CD4-positive, alpha-beta T cell (primary cell): ENCODE measurements around the gene VCAN. TPM values are rescaled to one million over a fixed set of nuclear protein-coding genes. Genes with fewer than 3 reads are reported as not detected.

Experiments used
- ATAC-seq: fragments of 200-7000 bp; cut with Tn5 transposase; one replicate; pipeline ENCODE4 v1.10.0; 2022; ENCODE audit warnings: mild to moderate bottlenecking; ENCODE audit not compliant: poor library complexity
- CTCF ChIA-PET: fragments of 350-600 bp; sonication (Branson Sonifier 250); formaldehyde crosslinking; loops from one replicate; lab custom pipeline; 2021; ENCODE audit warnings: antibody characterized with exemption, inconsistent platforms; lab: Charles Lee
- POLR2A ChIA-PET: fragments of 350-600 bp; sonication (Branson Sonifier 250); formaldehyde crosslinking; loops from one replicate; lab custom pipeline; 2021; ENCODE audit warnings: antibody characterized with exemption, inconsistent platforms; lab: Charles Lee
- DNase-seq, 14 experiments: peaks; one replicate each; pipeline ENCODE4 v3.0.0-alpha.2; 2013 to 2020; ENCODE audit warnings: mixed read lengths in 2 of 14
- H3K27ac ChIP-seq, 2 donors: one replicate each; pipeline versions ENCODE4 v1.5.1 to v1.7.0; 2013; ENCODE audit warnings: low read length in 2 of 2, low read depth in 1 of 2, mild to moderate bottlenecking in 1 of 2
- H3K27me3 ChIP-seq, 2 experiments: 1 replicate in 1 of 2; 2 replicates in 1 of 2; pipeline versions ENCODE4 v1.6.1 to v1.7.0; 2013; ENCODE audit warnings: low read length in 2 of 2, control low read depth in 1 of 2, mild to moderate bottlenecking in 1 of 2, moderate library complexity in 1 of 2; ENCODE audit not compliant: insufficient read depth in 2 of 2, control insufficient read depth in 1 of 2
- H3K36me3 ChIP-seq: one replicate; pipeline ENCODE4 v1.6.1; 2013; ENCODE audit warnings: low read length, control low read depth; ENCODE audit not compliant: insufficient read depth
- H3K4me1 ChIP-seq: one replicate; pipeline ENCODE4 v1.6.1; 2013; ENCODE audit warnings: low read length, control low read depth; ENCODE audit not compliant: insufficient read depth
- H3K4me3 ChIP-seq: one replicate; pipeline ENCODE4 v1.5.1; 2013; ENCODE audit warnings: mild to moderate bottlenecking, low read length, moderate library complexity
- H3K9me3 ChIP-seq, 2 experiments: 1 replicate in 1 of 2; 2 replicates in 1 of 2; pipeline versions ENCODE4 v1.6.1 to v1.7.0; 2013; ENCODE audit warnings: low read length in 2 of 2, mild to moderate bottlenecking in 2 of 2, control low read depth in 1 of 2, moderate library complexity in 1 of 2; ENCODE audit not compliant: control insufficient read depth in 1 of 2, insufficient read depth in 1 of 2
- H3K27ac Mint-ChIP-seq: one replicate; pipeline ENCODE4 v1.8.0; 2020; ENCODE audit warnings: mixed read lengths
- H3K27me3 Mint-ChIP-seq: one replicate; pipeline ENCODE4 v1.8.0; 2021; ENCODE audit warnings: mixed read lengths
- H3K36me3 Mint-ChIP-seq: one replicate; pipeline ENCODE4 v1.8.0; 2021; ENCODE audit warnings: low read depth, mixed read lengths
- H3K4me1 Mint-ChIP-seq: one replicate; pipeline ENCODE4 v1.8.0; 2021; ENCODE audit warnings: low read depth, mixed read lengths
- H3K4me3 Mint-ChIP-seq: one replicate; pipeline ENCODE4 v1.8.0; 2020; ENCODE audit warnings: mild to moderate bottlenecking, mixed read lengths
- H3K9me3 Mint-ChIP-seq: one replicate; pipeline ENCODE4 v1.8.0; 2020; ENCODE audit warnings: mixed read lengths
- CTCF ChIP-seq: fragments of 200-600 bp; IDR thresholded peaks from one replicate; pipeline ENCODE4 v1.8.0; 2022; ENCODE audit warnings: antibody characterized with exemption, mild to moderate bottlenecking
- intact Hi-C, 2 experiments: fragments of 100-400 bp; cut with DNase I in 1 of 2; cut with micrococcal nuclease in 1 of 2; formaldehyde crosslinking; loops; one replicate each; pipeline versions ENCODE4 v1.15.1 to v1.9.0; 2023 to 2025; cut with DNase I, micrococcal nuclease
- total RNA-seq, 174 experiments: library from RNA in 2 of 174; stranded (reverse) in 2 of 174; gene quantifications; one replicate each; pipeline ENCODE4 v1.2.3 and lab custom pipeline; 2021 to 2026

VCAN gene
- total RNA-seq, 2 experiments from 2014 or later: 6.4 to 7.1 TPM

GRCh38 chr5:83543898-83544297 is 72.4 kb downstream of the VCAN start:
- H3K27ac Mint-ChIP-seq: no peak overlapping the region
- peaks cover 8% of the 10 kb centered on the region for H3K4me1 Mint-ChIP-seq
- no peak overlapping the region for H3K27ac ChIP-seq
- no peaks in the 10 kb centered on the region for H3K36me3 ChIP-seq
- H3K4me3 Mint-ChIP-seq: no peak overlapping the region
- no peaks in the 10 kb centered on the region for H3K9me3 Mint-ChIP-seq
- ATAC-seq: no peak
- TF ChIP-seq CTCF: no peak
- H3K9me3 ChIP-seq: no peaks in the 10 kb centered on the region
- no peak for DNase-seq
- CTCF ChIA-PET: no interaction called here
- no peaks in the 10 kb centered on the region for H3K27me3 Mint-ChIP-seq
- intact Hi-C loops: no loop called here
- H3K27me3 ChIP-seq: no peaks in the 10 kb centered on the region
- no peaks in the 10 kb centered on the region for H3K36me3 Mint-ChIP-seq
- no peak overlapping the region for H3K4me3 ChIP-seq
- POLR2A ChIA-PET: no interaction called here
- no peaks in the 10 kb centered on the region for H3K4me1 ChIP-seq

- Mint-ChIP-seq H3K27ac (no peak overlapping the region), H3K4me1 (no peaks in the 10 kb centered on the region), H3K36me3 (no peaks in the 10 kb centered on the region), H3K27me3 (peaks cover 4% of the 10 kb centered on the region), H3K9me3 (no peaks in the 10 kb centered on the region), H3K4me3 (no peak overlapping the region)
- no peaks in the 10 kb centered on the region for H3K9me3 ChIP-seq
- CTCF ChIA-PET: no interaction called here
- no peak for TF ChIP-seq CTCF
- no peak for DNase-seq
- no peaks in the 10 kb centered on the region for H3K36me3 ChIP-seq
- no peaks in the 10 kb centered on the region for H3K27me3 ChIP-seq
- POLR2A ChIA-PET: no interaction called here
- no peaks in the 10 kb centered on the region for H3K4me1 ChIP-seq
- ATAC-seq: no peak
- intact Hi-C loops: no loop called here
- no peak overlapping the region for H3K4me3 ChIP-seq
- no peak overlapping the region for H3K27ac ChIP-seq
Observed at GRCh38 chr5:83547161-83547560, 75.6 kb downstream of the VCAN start.

- POLR2A ChIA-PET: no interaction called here
- Histone ChIP-seq H3K4me1 (no peaks in the 10 kb centered on the region), H3K36me3 (no peaks in the 10 kb centered on the region), H3K27ac (no peak overlapping the region), H3K9me3 (no peaks in the 10 kb centered on the region), H3K27me3 (no peaks in the 10 kb centered on the region), H3K4me3 (no peak overlapping the region)
- Mint-ChIP-seq H3K4me3 (no peak overlapping the region), H3K36me3 (no peaks in the 10 kb centered on the region), H3K4me1 (no peaks in the 10 kb centered on the region), H3K27me3 (peaks cover 4% of the 10 kb centered on the region), H3K27ac (no peak overlapping the region), H3K9me3 (no peaks in the 10 kb centered on the region)
- DNase-seq (no peak), ATAC-seq (no peak)
- intact Hi-C loops: no loop called here
- TF ChIP-seq CTCF: no peak
- CTCF ChIA-PET: no interaction called here
Observed at GRCh38 chr5:83547889-83548288, 76.3 kb downstream of the VCAN start.
